Globus pallidus (tissue), 1 donor: ENCODE results near the gene PVRIG.
"Not testable (repeated sequence)": the region's sequence is repeated elsewhere in the genome, so short reads cannot be mapped to it uniquely, and the experiment has no call there.

Source experiments
- DNase-seq: peaks from one replicate; pipeline ENCODE4 v3.0.0-alpha.2; 2015; ENCODE audit warnings: low spot score

Gene PVRIG

DNA sequence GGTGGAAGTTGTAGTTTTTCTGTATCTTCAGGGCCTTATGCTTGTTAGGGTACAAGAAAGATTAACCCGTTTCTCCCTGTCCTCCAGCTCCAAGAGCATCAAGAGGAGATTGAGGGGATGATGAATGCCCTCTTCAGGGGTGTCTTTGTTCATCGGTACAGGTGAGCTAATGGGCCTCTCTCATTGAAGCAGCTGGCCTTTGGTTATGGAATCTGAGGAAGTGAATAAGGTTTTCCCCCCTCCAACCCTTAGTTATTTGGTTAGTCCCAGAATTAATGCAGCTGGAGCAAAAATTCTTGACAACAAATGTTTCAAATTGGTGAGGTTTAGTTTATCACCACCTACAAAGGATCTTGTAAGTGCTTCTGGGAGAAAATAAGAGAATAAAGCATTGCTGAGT, 24.5 kb upstream of the PVRIG start:
- DNase-seq = no peak

DNA sequence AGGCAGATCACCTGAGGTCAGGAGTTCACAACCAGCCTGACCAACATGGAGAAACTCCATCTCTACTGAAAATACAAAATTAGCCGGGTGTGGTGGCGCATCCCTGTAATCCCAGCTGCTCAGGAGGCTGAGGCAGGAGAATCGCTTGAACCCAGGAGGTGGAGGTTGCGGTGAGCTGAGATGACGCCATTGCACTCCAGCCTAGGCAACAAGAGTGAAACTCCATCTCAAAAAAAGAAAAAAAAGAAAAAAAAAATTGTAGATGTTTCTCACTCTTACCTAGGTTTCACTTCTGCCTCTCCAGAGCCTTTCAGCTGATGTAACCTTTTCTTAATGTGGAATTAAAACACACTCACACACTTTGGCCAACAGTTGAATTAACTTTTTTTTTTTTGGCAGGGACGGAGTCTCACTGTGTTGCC, 23.8 kb upstream of the PVRIG start:
- DNase-seq = not testable (repeated sequence)

DNA sequence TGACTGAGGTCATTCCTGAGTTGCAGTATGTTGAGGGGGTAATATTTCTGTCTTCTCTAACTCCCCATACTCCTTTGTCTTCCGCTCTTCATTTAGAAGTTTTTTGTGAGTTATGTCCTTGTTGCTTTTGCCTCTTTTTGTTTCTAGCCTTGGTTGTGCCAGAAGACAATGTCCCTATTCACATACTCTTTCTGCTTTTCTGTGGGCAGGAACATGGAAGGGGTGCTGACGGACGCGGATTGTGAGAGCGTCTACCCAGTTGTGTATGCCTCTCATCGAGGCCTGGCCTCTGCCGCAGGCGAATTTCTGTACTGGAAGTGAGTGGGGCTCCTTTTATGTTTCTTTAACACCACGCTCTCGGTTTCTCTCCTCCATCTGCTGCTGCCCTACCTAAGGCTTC, 21.5 kb upstream of the PVRIG start:
- no peak for DNase-seq

DNA sequence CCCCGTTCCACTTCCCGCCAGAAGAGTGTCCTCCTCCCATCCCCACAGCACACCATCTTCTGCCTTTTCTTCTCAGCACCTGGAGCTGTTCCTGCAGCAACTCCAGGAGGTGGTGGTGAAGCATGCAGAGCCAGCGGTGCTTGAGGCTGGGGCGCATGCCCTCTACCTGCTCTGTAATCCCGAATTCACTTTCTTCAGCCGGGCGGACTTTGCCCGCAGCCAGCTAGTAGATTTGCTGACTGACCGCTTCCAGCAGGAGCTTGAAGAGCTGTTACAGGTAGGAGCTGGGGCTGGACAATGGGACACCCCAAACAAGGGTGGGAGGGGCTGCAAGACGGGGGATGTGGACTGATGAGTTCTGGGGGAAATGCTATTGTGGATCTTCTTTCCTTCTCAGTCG, 19.1 kb upstream of the PVRIG start:
- DNase-seq = no peak

DNA sequence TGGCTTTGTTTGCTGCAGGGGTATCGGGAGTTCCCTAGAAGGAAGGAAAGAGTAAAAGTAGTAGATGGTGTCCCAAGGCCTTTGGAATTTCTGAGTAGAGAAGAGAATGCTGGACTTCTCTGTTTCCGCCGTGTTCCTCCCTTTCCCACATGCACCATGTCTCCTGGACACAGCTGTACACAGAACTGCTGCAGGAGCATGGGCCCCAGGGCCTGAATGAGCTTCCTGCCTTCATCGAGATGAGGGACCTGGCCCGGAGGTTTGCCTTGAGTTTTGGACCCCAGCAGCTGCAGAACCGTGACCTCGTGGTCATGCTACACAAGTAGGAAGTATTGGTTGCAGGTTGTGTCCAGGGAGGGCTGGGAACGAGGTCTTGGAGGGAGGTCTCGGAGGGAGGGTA, 15.3 kb upstream of the PVRIG start:
- DNase-seq = no peak

DNA sequence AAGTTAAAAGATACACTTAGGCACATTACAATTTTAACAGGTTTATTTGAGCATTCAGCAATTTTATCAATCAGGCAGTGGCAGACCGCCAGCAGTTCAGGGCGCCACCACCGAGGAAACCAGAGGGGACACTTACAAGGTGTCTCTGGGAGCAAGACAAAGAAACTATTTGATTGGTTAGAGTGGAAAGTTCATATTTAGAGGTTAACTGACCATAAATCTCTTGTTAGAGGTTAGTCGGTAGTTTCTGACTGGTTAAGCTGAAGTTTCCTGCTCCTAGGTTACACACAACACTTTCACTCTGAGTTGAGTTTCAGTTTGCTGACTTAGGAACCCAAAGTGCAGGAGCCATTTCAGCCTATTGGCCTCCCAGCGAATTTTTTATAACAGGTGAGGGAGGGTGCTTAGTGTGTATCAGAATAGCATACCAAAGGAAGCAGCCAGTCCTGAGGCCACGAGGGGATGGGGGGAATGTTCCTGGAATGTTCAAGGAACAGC, 10.8 kb upstream of the PVRIG start:
- no peak for DNase-seq

DNA sequence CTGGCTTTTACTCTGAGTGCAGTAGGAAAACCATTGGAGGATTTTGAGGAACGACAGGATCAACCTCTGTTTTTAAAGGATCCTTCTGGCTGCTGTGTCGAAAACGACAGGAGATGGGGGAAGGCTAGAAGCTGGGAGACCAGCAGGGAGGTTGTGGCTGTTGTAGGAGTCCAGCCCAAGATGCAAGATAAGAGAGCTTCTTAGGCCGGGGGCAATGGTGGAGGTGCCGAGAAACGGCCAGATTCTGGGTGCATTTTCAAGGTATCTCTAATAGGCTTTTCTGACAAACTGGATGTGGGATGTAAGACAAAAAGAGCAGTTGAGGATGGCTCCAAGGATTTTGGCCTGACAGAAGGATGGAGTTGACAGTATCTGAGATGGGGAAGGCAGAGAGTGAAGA, 10.3 kb upstream of the PVRIG start:
- DNase-seq = no peak

DNA sequence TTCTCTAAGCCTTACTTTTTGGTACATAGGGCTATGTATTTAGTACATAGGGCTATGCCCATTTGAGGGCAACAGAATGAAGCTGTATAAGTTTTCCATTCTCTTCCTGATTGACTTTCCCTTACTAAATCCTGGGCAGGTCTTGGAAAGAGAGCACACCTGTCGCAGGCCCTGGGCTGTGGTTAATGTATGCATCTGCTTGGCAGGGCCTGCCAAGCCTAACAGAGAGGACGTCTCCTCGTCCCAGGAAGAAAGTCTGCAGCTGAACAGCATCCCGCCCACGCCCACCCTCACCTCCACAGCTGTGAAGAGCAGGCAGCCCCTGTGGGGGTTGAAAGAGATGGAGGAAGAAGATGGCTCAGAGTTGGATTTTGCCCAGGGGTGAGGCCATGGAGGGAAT, 8.9 kb upstream of the PVRIG start:
- no peak for DNase-seq

DNA sequence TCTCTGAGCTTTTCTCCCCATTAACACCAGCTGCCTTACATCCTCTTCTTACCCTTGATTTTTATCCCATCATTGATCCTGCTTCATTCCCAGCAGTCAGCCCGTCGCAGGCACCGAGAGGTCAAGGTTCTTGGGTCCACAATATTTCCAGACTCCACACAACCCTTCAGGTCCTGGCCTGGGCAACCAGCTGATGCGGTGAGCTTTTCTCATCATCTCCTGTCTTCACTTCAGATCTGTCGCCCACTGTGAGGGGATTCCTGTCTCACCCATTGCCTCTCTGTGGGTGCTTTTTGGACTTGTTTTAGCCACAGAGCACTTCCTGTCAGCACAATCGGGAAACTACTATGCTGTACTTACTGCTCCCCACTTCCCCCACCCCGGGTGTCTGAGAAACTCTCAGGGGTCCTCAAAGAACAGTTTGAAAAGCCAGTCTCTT, 8.4 kb upstream of the PVRIG start:
- no peak for DNase-seq

DNA sequence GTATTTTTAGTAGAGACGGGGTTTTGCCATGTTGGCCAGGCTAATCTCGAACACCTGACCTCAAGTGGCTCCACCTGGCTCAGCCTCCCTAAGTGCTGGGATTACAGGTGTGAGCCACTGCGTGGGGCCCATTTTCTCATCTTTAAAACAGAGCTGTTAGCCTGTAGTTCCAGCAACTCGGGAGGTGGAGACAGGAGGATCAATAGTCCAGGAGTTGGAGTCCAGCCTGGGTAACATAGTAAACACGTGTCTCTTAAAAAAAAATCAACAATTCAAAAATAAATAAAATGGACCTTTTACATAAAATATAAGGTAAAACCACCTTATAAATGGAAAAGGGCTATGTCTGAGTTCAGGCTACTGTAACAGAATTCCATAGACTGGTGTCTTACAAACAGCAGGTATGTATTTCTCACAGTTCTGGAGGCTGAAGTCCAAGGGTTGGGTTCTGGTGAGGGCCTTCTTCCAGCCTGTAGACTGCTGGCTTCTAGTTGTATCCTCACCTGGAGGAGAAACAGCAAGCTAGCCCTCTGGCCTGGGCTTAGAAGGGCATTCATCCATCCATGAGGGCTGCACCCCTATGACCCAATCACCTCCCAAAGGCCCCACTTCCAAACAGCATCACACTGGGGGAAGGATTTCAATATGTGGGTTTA, 7.0 kb upstream of the PVRIG start:
- no peak for DNase-seq

DNA sequence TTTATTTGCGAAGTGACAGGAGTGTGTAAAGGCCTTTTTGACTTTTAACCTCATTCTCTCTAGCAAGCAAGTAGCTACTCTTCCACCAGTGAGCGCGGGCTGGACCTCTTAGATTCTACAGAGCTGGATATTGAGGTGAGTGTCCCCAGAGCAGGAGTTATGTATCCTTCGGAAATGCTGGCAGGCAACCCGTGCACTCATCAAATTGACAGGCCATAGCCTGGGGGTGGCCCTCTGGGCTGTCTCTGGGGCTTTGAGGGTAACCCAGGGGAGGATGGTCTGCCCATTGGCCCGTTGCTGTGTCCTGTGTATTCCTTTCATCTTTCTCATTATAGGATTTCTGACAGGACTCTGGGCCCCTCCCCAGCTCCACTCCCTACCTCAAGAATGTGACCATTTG, 6.1 kb upstream of the PVRIG start:
- no peak for DNase-seq

DNA sequence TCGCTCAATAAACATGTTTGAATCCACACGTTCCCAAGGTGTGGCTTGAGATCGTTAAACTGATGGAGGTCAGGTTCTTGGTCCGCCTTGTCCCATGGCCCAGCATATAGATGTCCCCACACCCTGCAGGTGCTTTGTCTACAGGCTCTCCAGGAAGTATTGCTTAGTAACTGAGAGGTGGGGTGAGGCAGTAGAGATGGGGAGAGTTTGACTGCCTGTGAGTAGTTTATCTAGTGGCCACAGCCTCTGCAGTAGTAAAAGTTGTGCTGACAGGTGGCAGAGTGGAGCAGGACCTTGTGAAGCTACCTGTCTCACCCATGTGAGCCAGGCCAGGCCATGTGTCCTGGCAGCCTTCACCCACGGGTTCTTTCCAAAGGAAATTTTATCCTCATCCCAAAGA, 5.4 kb upstream of the PVRIG start:
- not testable (repeated sequence) for DNase-seq

DNA sequence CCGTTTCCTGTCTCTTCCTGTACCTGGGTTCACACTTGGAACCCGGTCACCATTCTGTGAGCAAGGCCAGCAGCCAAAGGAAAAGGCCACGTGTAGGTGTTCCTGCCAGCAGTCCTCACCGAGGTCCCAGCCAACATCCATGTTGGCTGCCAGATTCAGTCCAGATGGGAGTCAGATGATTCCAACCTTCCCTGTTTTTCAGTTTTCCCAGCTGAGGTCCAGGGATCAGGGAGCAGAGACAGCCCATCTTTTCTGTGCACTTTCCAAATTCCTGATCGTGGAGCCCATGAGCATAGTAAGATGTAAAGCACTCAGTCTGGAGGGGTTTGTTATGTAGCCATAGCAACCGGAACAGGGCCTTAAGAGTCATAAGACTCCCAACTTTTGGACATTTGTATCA, 3.9 kb upstream of the PVRIG start:
- peak; percentile 42 for DNase-seq

DNA sequence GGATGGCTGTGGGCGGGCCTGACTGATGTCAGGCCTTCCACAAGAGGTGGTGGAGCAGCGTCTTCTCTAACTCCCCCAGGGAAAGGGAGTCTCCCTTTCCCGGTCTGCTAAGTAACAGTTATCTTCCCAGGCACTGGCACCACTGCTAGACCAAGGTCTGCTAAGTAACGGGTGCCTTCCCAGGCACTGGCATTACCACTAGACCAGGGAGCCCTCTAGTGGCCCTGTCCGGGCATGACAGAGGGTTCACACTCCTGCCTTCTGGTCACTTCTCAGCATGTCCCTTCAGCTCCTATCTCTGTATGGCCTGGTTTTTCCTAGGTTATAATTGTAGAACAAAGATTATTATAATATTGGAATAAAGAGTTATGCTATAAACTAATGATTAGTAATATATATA, 1.8 kb upstream of the PVRIG start:
- DNase-seq = not testable (repeated sequence)

DNA sequence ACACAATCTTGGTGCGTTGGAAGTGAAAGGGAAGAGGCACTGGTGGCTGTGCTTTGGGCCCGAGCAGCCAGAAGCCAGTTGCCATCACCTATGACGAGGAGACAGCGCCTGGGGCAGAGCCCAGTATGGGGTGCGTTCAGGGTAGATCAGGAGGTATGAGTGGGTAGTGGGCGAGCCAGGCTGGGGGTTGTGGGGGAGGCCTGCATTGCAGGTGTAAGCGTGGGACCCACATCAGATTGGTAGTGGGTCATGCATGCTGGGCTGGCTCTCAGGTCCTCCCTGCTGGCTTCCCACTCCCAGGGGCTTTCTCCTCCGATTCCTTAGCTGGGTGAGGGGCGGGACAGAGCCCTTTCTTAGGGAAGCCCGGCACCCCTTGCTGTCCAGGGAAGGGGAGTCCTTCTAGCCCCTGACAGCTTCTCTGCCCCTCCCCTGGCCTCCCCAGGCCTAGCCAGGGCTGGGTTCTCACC, 445 bp upstream of the PVRIG start:
- no peak for DNase-seq

DNA sequence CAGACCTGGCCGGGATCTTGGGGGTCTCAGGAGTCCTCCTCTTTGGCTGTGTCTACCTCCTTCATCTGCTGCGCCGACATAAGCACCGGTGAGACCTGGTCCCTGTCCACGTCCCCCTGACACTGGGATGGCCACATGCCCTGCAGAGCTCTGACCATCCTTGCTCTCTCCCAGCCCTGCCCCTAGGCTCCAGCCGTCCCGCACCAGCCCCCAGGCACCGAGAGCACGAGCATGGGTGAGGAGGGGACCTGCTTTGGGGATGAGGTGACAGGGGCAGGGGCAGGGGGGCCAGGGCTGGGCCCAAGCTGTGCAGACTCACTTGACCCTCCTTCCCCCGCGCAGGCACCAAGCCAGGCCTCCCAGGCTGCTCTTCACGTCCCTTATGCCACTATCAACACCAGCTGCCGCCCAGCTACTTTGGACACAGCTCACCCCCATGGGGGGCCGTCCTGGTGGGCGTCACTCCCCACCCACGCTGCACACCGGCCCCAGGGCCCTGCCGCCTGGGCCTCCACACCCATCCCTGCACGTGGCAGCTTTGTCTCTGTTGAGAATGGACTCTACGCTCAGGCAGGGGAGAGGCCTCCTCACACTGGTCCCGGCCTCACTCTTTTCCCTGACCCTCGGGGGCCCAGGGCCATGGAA, 959 bp downstream of the PVRIG start:
- no peak for DNase-seq

DNA sequence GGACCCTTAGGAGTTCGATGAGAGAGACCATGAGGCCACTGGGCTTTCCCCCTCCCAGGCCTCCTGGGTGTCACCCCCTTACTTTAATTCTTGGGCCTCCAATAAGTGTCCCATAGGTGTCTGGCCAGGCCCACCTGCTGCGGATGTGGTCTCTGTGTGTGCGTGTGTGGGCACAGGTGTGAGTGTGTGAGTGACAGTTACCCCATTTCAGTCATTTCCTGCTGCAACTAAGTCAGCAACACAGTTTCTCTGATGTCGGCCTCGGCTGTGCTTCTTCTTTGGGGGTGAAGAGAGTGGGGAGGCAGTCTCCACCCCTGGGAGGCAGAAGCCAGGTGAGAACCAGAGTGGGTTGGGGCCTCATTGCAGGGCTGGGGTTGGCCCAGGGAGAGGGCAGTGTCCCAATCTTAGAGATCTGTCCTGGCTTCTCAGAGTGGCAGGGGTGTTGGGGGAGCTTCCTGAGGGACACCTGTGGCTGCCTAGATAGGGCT, 1.5 kb downstream of the PVRIG start:
- no peak for DNase-seq

DNA sequence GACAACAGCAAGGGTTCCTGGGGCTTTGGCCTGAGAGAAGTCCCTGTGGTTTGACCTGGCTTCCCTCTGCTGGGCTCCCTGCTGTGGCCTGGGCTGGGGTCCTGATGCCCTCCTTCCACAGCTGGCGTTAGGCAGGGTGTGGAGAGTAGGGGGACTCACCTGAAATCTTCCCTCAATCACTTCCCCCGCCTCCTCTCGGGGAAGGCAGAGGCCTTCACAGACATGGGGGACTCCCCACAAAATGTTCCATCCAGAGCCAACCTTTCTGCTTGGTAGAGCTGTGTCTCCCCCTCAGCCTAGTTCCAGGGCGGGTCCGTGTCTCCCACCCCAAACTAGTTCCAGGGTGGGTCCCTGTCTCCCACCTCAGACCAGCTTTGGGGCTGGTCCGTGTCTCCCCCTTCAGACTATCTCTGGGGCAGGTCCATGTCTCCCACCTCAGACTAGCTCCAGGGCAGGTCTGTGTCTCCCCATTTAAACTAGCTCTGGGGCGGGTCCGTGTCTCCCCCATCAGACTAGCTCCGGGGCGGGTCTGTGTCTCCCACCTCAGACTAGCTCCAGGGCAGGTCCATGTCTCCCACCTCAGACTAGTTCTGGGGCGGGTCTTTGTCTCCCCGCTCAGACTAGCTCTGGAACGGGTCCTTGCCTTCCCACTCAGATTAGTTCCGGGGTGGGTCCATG, 2.2 kb downstream of the PVRIG start:
- no peak for DNase-seq

DNA sequence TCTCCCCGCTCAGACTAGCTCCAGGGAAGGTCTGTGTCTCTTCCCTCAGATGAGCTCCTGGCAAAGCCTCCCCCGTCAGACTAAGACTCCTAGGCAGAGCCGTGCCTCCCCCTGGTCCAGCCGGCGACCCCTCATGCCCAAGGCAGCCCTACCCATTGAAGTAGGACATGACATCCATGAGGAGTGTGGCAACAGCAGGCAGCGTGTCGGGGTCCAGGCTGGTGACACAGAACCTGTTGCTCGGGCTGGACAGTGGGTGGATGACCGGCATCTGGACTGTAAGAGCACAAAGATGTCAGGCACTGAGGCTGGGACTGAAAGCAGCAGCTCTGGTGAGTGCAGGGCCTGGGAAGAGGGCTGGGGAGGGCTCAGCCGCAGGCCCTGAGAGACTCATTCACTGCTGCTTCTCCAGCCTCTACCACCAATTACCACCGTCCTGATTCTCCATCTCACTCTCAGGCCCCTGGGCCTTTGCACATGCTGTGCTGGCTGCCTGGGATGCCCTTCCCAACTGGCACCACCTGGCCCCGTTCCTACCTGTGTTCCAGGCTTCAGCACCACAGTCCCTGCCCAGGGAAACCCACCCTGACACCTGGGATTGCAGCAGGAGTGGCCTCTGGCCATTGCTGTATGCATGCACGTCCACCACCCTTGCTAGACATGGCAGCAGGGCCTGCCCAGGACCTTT, 2.8 kb downstream of the PVRIG start:
- DNase-seq = no peak

DNA sequence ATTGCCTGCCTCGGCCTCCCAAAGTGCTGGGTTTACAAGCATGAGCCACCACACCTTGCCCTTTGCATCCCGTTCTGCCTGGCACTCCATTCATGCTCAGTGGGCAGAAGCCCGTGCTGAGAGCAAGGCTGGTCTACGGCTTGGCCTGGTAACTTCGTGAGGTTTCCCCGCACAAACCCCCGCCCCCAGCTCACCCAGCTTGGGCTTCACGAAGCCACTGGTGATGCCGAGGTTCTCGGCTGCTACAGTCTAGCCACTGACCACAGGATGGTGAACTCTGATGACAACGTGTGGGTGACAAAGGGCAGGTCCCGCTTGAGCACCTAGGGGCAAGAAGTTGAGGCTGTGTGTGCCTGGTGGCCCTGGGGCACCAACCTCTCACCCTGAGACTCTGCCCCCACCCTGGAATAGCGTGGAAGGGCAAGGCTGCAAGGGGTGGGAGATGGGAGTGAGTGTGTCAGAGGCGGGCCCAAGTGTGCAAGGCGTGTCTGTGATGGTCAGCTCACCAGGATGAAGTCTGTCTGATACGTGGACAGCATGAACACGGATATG, 3.7 kb downstream of the PVRIG start:
- DNase-seq = not testable (repeated sequence)

DNA sequence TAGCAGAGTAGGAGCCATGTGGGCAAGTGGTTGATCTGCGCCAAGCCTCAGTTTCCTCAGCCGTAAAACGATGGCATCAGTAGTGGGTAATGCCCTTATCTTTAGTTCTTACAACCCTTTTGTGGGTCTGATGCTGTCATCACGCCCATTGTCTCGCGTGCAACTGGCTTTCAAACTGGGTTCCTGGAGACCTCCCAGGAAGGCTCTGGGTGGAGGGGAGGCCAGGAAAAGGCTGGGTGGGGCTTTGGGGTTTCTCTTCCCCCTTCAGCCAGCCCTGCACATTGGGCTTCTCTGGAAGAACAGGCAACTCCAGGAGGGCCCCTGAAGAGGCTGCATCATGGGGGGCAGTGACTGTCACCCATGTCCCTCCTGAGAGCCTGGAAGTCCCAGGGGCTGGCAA, 5.1 kb downstream of the PVRIG start:
- not testable (repeated sequence) for DNase-seq
